GM12878 (cell line): ENCODE results near the gene CCDC57. TPM values are rescaled to one million over a fixed set of nuclear protein-coding genes. Genes with fewer than 3 reads are reported as not detected.

ENCODE experiments used
- ATAC-seq: fragments of 200-7000 bp; cut with Tn5 transposase; 3 replicates; pipeline ENCODE4 v1.9.1; 2020; ENCODE audit warnings: mild to moderate bottlenecking, moderate library complexity
- BruUV-seq: library from RNA; stranded (reverse); fragments of 400-500 nt; replicated peaks from 2 replicates; lab custom pipeline; 2021; lab: Mats Ljungman, UMichigan
- CTCF ChIA-PET: fragments of 300-600 bp; sonication (Branson Sonifier 250); formaldehyde crosslinking; extraction: SDS; loops from one replicate; lab custom pipeline; 2021; ENCODE audit warnings: inconsistent platforms; lab: Yijun Ruan, JAX
- POLR2A ChIA-PET: fragments of 350-600 bp; formaldehyde crosslinking; extraction: SDS; loops from one replicate; lab custom pipeline; 2021; ENCODE audit warnings: inconsistent platforms; lab: Charles Lee
- RAD21 ChIA-PET: fragments of 300-600 bp; sonication (Branson Sonifier 250); formaldehyde crosslinking; loops from one replicate; lab custom pipeline; 2023; ENCODE audit warnings: antibody characterized with exemption; ENCODE audit not compliant: unreplicated experiment; lab: Charles Lee
- SMC1A ChIA-PET: fragments of 300-600 bp; sonication (Branson Sonifier 250); formaldehyde crosslinking; loops from one replicate; lab custom pipeline; 2023; ENCODE audit not compliant: unreplicated experiment, uncharacterized antibody; lab: Charles Lee
- DNase-seq: peaks from one replicate; pipeline ENCODE4 v3.0.0-alpha.2; 2011; ENCODE audit warnings: low read depth, low spot score
- FAIRE-seq: peaks from 3 replicates; lab custom pipeline; 2011; peaks lifted over from hg19 to GRCh38; lab: Jason Lieb, UNC
- H2AFZ ChIP-seq: 2 replicates; pipeline ENCODE4 v1.6.0; 2011; ENCODE audit warnings: low read depth, low read length, control low read depth; ENCODE audit not compliant: control insufficient read depth
- H3K27ac ChIP-seq: 2 replicates; pipeline ENCODE4 v1.5.1; 2011; ENCODE audit warnings: control low read depth; ENCODE audit not compliant: control insufficient read depth, insufficient read depth
- H3K27me3 ChIP-seq, 2 experiments: replicated peaks in 1 of 2; 2 replicates each; pipeline versions ENCODE4 v1.6.0 to v1.6.1; 2011; ENCODE audit warnings: low read length in 1 of 2; ENCODE audit not compliant: control insufficient read depth in 2 of 2, insufficient read depth in 2 of 2
- H3K36me3 ChIP-seq, 2 experiments: 2 replicates each; pipeline ENCODE4 v1.5.1; 2011; ENCODE audit warnings: low read length in 1 of 2; ENCODE audit not compliant: control insufficient read depth in 2 of 2, insufficient read depth in 2 of 2
- H3K4me1 ChIP-seq: 2 replicates; pipeline ENCODE4 v1.6.1; 2011; ENCODE audit warnings: mild to moderate bottlenecking, low read length, moderate library complexity, mixed read lengths; ENCODE audit not compliant: control insufficient read depth, insufficient read depth
- H3K4me2 ChIP-seq: 2 replicates; pipeline ENCODE4 v1.6.0; 2011; ENCODE audit warnings: control low read depth; ENCODE audit not compliant: control insufficient read depth, insufficient read depth
- H3K4me3 ChIP-seq: fragments of 200-600 bp; sonication (generic); 2 replicates; pipeline ENCODE4 v1.5.1; 2016
- H3K79me2 ChIP-seq: 2 replicates; pipeline ENCODE4 v1.6.0; 2011; ENCODE audit warnings: low read length; ENCODE audit not compliant: control insufficient read depth, insufficient read depth
- H3K9ac ChIP-seq: 2 replicates; pipeline ENCODE4 v1.8.0; 2011; ENCODE audit warnings: low read length, control low read depth, mixed read lengths; ENCODE audit not compliant: control insufficient read depth, insufficient read depth
- H3K9me3 ChIP-seq: replicated peaks from 3 replicates; pipeline ENCODE4 v1.5.1; 2011; ENCODE audit warnings: mild to moderate bottlenecking, low read length; ENCODE audit not compliant: control insufficient read depth, insufficient read depth
- H4K20me1 ChIP-seq: 2 replicates; pipeline ENCODE4 v1.6.0; 2011; ENCODE audit not compliant: control insufficient read depth, insufficient read depth
- ATF2 ChIP-seq: IDR thresholded peaks from 2 replicates; pipeline ENCODE4 v1.6.1; 2012; ENCODE audit warnings: low read length, inconsistent platforms
- ATF7 ChIP-seq: fragments of 450-650 bp; IDR thresholded peaks from 2 replicates; pipeline ENCODE4 v1.6.1; 2016; ENCODE audit warnings: low read depth, mild to moderate bottlenecking
- E2F4 ChIP-seq: IDR thresholded peaks from 2 replicates; pipeline ENCODE4 v1.6.1; 2012; ENCODE audit warnings: low read depth, low read length, improper control_type of control experiment
- ETV6 ChIP-seq, 2 experiments: fragments of 450-650 bp in 1 of 2; IDR thresholded peaks in 1 of 2; conservative IDR thresholded peaks in 1 of 2; 2 replicates each; pipeline ENCODE4 v1.6.1; 2014; ENCODE audit warnings: antibody characterized with exemption in 1 of 2, borderline replicate concordance in 1 of 2, low read depth in 1 of 2, mild to moderate bottlenecking in 1 of 2, moderate library complexity in 1 of 2
- MAX ChIP-seq: IDR thresholded peaks from 2 replicates; pipeline ENCODE4 v1.6.1; 2012; ENCODE audit warnings: low read depth, low read length, improper control_type of control experiment
- MXI1 ChIP-seq: fragments of 150-350 bp; IDR thresholded peaks from 2 replicates; pipeline ENCODE4 v1.6.1; 2011; ENCODE audit warnings: low read depth, mild to moderate bottlenecking, inconsistent platforms, low read length, improper control_type of control experiment
- NR2C2 ChIP-seq: IDR thresholded peaks from 2 replicates; pipeline ENCODE4 v1.6.1; 2011; ENCODE audit warnings: borderline replicate concordance, low read depth; ENCODE audit not compliant: control insufficient read depth, insufficient read length
- NR2F1 ChIP-seq: fragments of 450-650 bp; conservative IDR thresholded peaks from 2 replicates; pipeline ENCODE4 v1.6.1; 2017; ENCODE audit warnings: mild to moderate bottlenecking
- PML ChIP-seq: IDR thresholded peaks from 2 replicates; pipeline ENCODE4 v1.6.1; 2012; ENCODE audit warnings: low read length, inconsistent platforms
- POLR2AphosphoS2 ChIP-seq: IDR thresholded peaks from 2 replicates; pipeline ENCODE4 v1.6.1; 2011; ENCODE audit warnings: low read depth, mild to moderate bottlenecking, low read length, improper control_type of control experiment, moderate library complexity
- RB1 ChIP-seq: fragments of 450-650 bp; formaldehyde crosslinking; IDR thresholded peaks from 2 replicates; pipeline ENCODE4 v1.6.1; 2017; ENCODE audit warnings: mild to moderate bottlenecking, borderline replicate concordance
- REST ChIP-seq: IDR thresholded peaks from 2 replicates; pipeline ENCODE4 v1.6.1; 2012; ENCODE audit warnings: mild to moderate bottlenecking, low read depth, low read length
- SREBF1 ChIP-seq: IDR thresholded peaks from 2 replicates; pipeline ENCODE4 v1.6.1; 2012; ENCODE audit warnings: mild to moderate bottlenecking, low read length
- SRF ChIP-seq, 2 experiments: IDR thresholded peaks; 2 replicates each; pipeline ENCODE4 v1.6.1; 2011; ENCODE audit warnings: low read depth in 2 of 2, low read length in 2 of 2, mild to moderate bottlenecking in 1 of 2, moderate library complexity in 1 of 2
- TBL1XR1 ChIP-seq: IDR thresholded peaks from 2 replicates; pipeline ENCODE4 v1.6.1; 2012; ENCODE audit warnings: low read depth, low read length, improper control_type of control experiment
- USF1 ChIP-seq: IDR thresholded peaks from 2 replicates; pipeline ENCODE4 v1.6.1; 2011; ENCODE audit warnings: borderline replicate concordance, low read depth, mild to moderate bottlenecking, moderate library complexity, mixed read lengths, low read length; ENCODE audit not compliant: insufficient read depth; ENCODE audit errors: extremely low read length
- ZNF207 ChIP-seq: fragments of 450-650 bp; IDR thresholded peaks from 2 replicates; pipeline ENCODE4 v1.6.1; 2014; ENCODE audit warnings: antibody characterized with exemption, mild to moderate bottlenecking, borderline replicate concordance
- ZNF384 ChIP-seq: IDR thresholded peaks from 2 replicates; pipeline ENCODE4 v1.6.1; 2012; ENCODE audit warnings: low read depth, mild to moderate bottlenecking, low read length, improper control_type of control experiment, borderline replicate concordance
- ZNF622 ChIP-seq: fragments of 450-650 bp; IDR thresholded peaks from 2 replicates; pipeline ENCODE4 v1.6.1; 2017; ENCODE audit warnings: mild to moderate bottlenecking, inconsistent platforms
- WGBS: methylation state at CpG from one replicate; pipeline ENCODE4 v1.1.6; 2016; ENCODE audit warnings: low lambda C conversion rate; ENCODE audit not compliant: insufficient replicate concordance, insufficient coverage; ENCODE audit errors: missing lambda C conversion rate; 5-methylcytosine and 5-hydroxymethylcytosine counted together
- in situ Hi-C: fragments of 300-500 bp; cut with MboI; formaldehyde crosslinking; loops from 9 replicates; pipeline ENCODE4 v1.14.3; 2018; ENCODE audit warnings: mixed read lengths
- intact Hi-C: fragments of 100-400 bp; cut with micrococcal nuclease; formaldehyde crosslinking; loops from one replicate; pipeline ENCODE4 v1.14.2; 2022; ENCODE audit not compliant: unreplicated experiment
- polyA plus RNA-seq, 11 experiments: library from polyadenylated mRNA; depleted of rRNA in 4 of 11; unstranded in 6 of 11; stranded (reverse) in 5 of 11; fragments of >200 nt; fragmentation: Nextera tagmentation in 4 of 11; fragmentation: Illumina TruSeq in 1 of 11; extraction: Ambion mirVana in 4 of 11; extraction: Trizol in 1 of 11; gene quantifications; 1 replicate in 1 of 11; 2 replicates in 10 of 11; pipeline versions ENCODE4 v1.2.1 to v1.2.3, GENCODE V29; 2011 to 2016; ENCODE audit warnings: inconsistent platforms in 2 of 11, missing spikeins in 2 of 11, low read depth in 1 of 11
- total RNA-seq, 4 experiments: library from RNA; depleted of rRNA in 3 of 4; stranded (reverse); fragments of >200 nt in 3 of 4; fragmentation: Illumina TruSeq in 1 of 4; extraction: Trizol in 1 of 4; gene quantifications; 2 replicates each; pipeline versions ENCODE4 v1.2.1 to v1.2.3, GENCODE V29; 2013 to 2021

The CCDC57 gene
- total and polyA plus RNA-seq, 10 of the 15 experiments (the other 5 are each of a cell fraction or from before 2014, with no cell fraction given), result 5.4 to 123 (median 45.8) TPM

- no peak for DNase-seq
- H3K9ac ChIP-seq, result no peak overlapping the region
- ChIA-PET CTCF (no interaction called here), POLR2A (no interaction called here), SMC1A (no interaction called here), RAD21 (no interaction called here)
- no peaks in the 10 kb centered on the region for H3K79me2 ChIP-seq
- no peak overlapping the region for H3K27ac ChIP-seq
- H2AFZ ChIP-seq, result no peak overlapping the region
- no peak overlapping the region for H3K4me3 ChIP-seq
- no peak overlapping the region for H3K4me2 ChIP-seq
- H3K9me3 ChIP-seq, result no peaks in the 10 kb centered on the region
- intact Hi-C loops (no loop called here), in situ Hi-C loops (no loop called here)
- H3K36me3 ChIP-seq, result no peaks in the 10 kb centered on the region
- BruUV-seq, result no TSS peak
- no peaks in the 10 kb centered on the region for H3K27me3 ChIP-seq
- no peak for ATAC-seq
- H4K20me1 ChIP-seq, result no peaks in the 10 kb centered on the region
- no peak for FAIRE-seq
- no peaks in the 10 kb centered on the region for H3K4me1 ChIP-seq
- WGBS, result 83% methylated on average over 5 of the region's 5 CpGs
- TF ChIP-seq NR2F1, result no peak
- TF ChIP-seq ATF2, result no peak
- TF ChIP-seq ETV6 (conservative IDR thresholded peaks at IDR 0.05 in 1 of 2, IDR thresholded peaks at IDR 0.05 in 1 of 2; ENCODE audit: borderline replicate concordance in 1 of 2, low read depth in 1 of 2), result no peak
- TF ChIP-seq POLR2AphosphoS2, result no peak
- TF ChIP-seq SREBF1, result no peak
- TF ChIP-seq ZNF622, result no peak
- no peak for TF ChIP-seq SRF (IDR thresholded peaks at IDR 0.05; ENCODE audit: low read depth in 2 of 2, low read length in 2 of 2)
- no peak for TF ChIP-seq E2F4
- TF ChIP-seq RB1, result no peak
- TF ChIP-seq REST, result no peak
- no peak for TF ChIP-seq ZNF207
- no peak for TF ChIP-seq ATF7
- no peak for TF ChIP-seq NR2C2
- no peak for TF ChIP-seq MXI1
- TF ChIP-seq PML, result no peak
- no peak for TF ChIP-seq ZNF384
- TF ChIP-seq USF1, result no peak
- no peak for TF ChIP-seq TBL1XR1
- TF ChIP-seq MAX, result no peak
These were observed 52.6 kb downstream of the CCDC57 start for GRCh38 chr17:82160075-82160474.
